ENCODE results near the gene CAMK1D. TPM values are rescaled to one million over a fixed set of nuclear protein-coding genes. Genes with fewer than 3 reads are reported as not detected.
A peak's percentile ranks its signal among the peaks of the same experiment; 100 is the strongest.

Gene CAMK1D
- polyA plus RNA-seq, 1 of the 3 experiments (the other 2 are of a cell fraction) = 4.1 TPM

- Histone ChIP-seq H3K9me3 (no peaks in the 10 kb centered on the region), H3K36me3 (replicated peaks in 1 of 2; ENCODE audit: control insufficient read depth in 1 of 2, insufficient read depth in 2 of 2, low read length in 1 of 2) (no peaks in the 10 kb centered on the region), H2AFZ (ENCODE audit: low read depth) (no peak overlapping the region), H3F3A (replicated peaks; ENCODE audit: insufficient read depth) (peaks cover 16% of the 10 kb centered on the region), H3K27me3 (ENCODE audit: insufficient read depth) (no peaks in the 10 kb centered on the region), H3K79me2 (ENCODE audit: insufficient read depth) (no peaks in the 10 kb centered on the region), H3K4me3 (ENCODE audit: low read depth in 2 of 2, low read length in 1 of 2) (peak overlapping the region; percentile 32 to 68; a peak in 2 of 4 replicates), H3K9me2 (no peaks in the 10 kb centered on the region), H3K4me1 (ENCODE audit: control insufficient read depth in 1 of 2, insufficient read depth in 2 of 2, low read depth in 1 of 2, low read length in 1 of 2) (peaks cover 0 to 10% of the 10 kb centered on the region in 2 experiments; a peak in 1 of 4 replicates), H3K27ac (ENCODE audit: low read depth in 2 of 2, low read length in 1 of 2) (no peak overlapping the region), H3K4me2 (peak overlapping the region; percentile 92; the same call in 1 of the 2 replicates), H3K9ac (no peak overlapping the region), H4K20me1 (ENCODE audit: insufficient read depth) (0 out of 2 replicates have a peak, but pooled peaks cover 3% of the 10 kb centered on the region)
- ChIA-PET POLR2A (no interaction called here), CTCF (interaction anchor here (0.9 to 1.6 kb wide), 7 partner anchors 11 to 726 kb away, joined by 3 to 6 read pairs (median 3); no protein-coding TSS in a partner anchor)
- no peak for DNase-seq
- 70% methylated on average over 14 of the region's 24 CpGs for WGBS (ENCODE audit: low lambda C conversion rate)
- TF ChIP-seq, protein P1, sequence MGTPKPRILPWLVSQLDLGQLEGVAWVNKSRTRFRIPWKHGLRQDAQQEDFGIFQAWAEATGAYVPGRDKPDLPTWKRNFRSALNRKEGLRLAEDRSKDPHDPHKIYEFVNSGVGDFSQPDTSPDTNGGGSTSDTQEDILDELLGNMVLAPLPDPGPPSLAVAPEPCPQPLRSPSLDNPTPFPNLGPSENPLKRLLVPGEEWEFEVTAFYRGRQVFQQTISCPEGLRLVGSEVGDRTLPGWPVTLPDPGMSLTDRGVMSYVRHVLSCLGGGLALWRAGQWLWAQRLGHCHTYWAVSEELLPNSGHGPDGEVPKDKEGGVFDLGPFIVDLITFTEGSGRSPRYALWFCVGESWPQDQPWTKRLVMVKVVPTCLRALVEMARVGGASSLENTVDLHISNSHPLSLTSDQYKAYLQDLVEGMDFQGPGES (IDR thresholded peaks at IDR 0.05; ENCODE audit: low read depth, low read length) = no peak
- TF ChIP-seq GABPA (IDR thresholded peaks at IDR 0.05; ENCODE audit: low read depth) (no peak), FOSL2 (IDR thresholded peaks at IDR 0.05; ENCODE audit: borderline replicate concordance, low read depth) (no peak), CHD2 (IDR thresholded peaks at IDR 0.05; ENCODE audit: low read length, partially characterized antibody) (no peak), GATA2 (CRISPR knock-in tag; IDR thresholded peaks at IDR 0.05) (no peak), RXRA (IDR thresholded peaks at IDR 0.05; ENCODE audit: borderline replicate concordance, low read depth) (no peak), TCF12 (IDR thresholded peaks at IDR 0.05) (no peak), RAD21 (IDR thresholded peaks at IDR 0.05; ENCODE audit: low read length) (no peak), TEAD4 (IDR thresholded peaks at IDR 0.05; ENCODE audit: borderline replicate concordance, insufficient read depth) (no peak), RCOR1 (IDR thresholded peaks at IDR 0.05; ENCODE audit: low read length) (no peak), EP300 (IDR thresholded peaks at IDR 0.05; ENCODE audit: borderline replicate concordance in 1 of 2, low read depth in 1 of 2, low read length in 1 of 2) (no peak), USF2 (IDR thresholded peaks at IDR 0.05; ENCODE audit: borderline replicate concordance, low read depth, low read length) (no peak), ZBTB33 (IDR thresholded peaks at IDR 0.05; ENCODE audit: borderline replicate concordance, low read depth) (no peak), MXI1 (IDR thresholded peaks at IDR 0.05; ENCODE audit: low read depth, low read length) (no peak; the same call in 1 of the 2 replicates), MAX (IDR thresholded peaks at IDR 0.05; ENCODE audit: low read depth) (no peak), SIN3A (IDR thresholded peaks at IDR 0.05; ENCODE audit: borderline replicate concordance, low read depth, low read length) (no peak)
Measured at GRCh38 chr10:12348294-12348869, 965 bp upstream of the CAMK1D start.

Measured in SK-N-SH (cell line).